Measurements from ENCODE around the gene DNAJB1.

GRCh38 chr19:14470031-14470876 is 47.9 kb downstream of the DNAJB1 start:
- TF ChIP-seq NFE2L1 (CRISPR knock-in tag; IDR thresholded peaks at IDR 0.05) (no peak), SP1 (CRISPR knock-in tag; conservative IDR thresholded peaks at IDR 0.05) (no peak), NFYB (CRISPR knock-in tag; conservative IDR thresholded peaks at IDR 0.05; ENCODE audit: low read depth) (no peak), ZNF263 (CRISPR knock-in tag; IDR thresholded peaks at IDR 0.05; ENCODE audit: low read depth) (no peak), PREB (CRISPR knock-in tag; IDR thresholded peaks at IDR 0.05; ENCODE audit: borderline replicate concordance) (no peak), GABPB1 (CRISPR knock-in tag; IDR thresholded peaks at IDR 0.05) (no peak), ZNF423 (CRISPR knock-in tag; IDR thresholded peaks at IDR 0.05) (no peak), MXD4 (CRISPR knock-in tag; IDR thresholded peaks at IDR 0.05; ENCODE audit: borderline replicate concordance) (no peak)
- TF ChIP-seq, protein P1, sequence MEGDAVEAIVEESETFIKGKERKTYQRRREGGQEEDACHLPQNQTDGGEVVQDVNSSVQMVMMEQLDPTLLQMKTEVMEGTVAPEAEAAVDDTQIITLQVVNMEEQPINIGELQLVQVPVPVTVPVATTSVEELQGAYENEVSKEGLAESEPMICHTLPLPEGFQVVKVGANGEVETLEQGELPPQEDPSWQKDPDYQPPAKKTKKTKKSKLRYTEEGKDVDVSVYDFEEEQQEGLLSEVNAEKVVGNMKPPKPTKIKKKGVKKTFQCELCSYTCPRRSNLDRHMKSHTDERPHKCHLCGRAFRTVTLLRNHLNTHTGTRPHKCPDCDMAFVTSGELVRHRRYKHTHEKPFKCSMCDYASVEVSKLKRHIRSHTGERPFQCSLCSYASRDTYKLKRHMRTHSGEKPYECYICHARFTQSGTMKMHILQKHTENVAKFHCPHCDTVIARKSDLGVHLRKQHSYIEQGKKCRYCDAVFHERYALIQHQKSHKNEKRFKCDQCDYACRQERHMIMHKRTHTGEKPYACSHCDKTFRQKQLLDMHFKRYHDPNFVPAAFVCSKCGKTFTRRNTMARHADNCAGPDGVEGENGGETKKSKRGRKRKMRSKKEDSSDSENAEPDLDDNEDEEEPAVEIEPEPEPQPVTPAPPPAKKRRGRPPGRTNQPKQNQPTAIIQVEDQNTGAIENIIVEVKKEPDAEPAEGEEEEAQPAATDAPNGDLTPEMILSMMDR (IDR thresholded peaks at IDR 0.05), result no peak
- TF ChIP-seq, protein P2, sequence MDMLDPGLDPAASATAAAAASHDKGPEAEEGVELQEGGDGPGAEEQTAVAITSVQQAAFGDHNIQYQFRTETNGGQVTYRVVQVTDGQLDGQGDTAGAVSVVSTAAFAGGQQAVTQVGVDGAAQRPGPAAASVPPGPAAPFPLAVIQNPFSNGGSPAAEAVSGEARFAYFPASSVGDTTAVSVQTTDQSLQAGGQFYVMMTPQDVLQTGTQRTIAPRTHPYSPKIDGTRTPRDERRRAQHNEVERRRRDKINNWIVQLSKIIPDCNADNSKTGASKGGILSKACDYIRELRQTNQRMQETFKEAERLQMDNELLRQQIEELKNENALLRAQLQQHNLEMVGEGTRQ (CRISPR knock-in tag; IDR thresholded peaks at IDR 0.05), result no peak

Data from WTC11 (cell line).